Activated CD4-positive, alpha-beta T cell treated with anti-CD3 and anti-CD28 coated beads, Interleukin-2, amount 10 ng/mL, durations not matched to agents 24 days and 14 days (primary cell): ENCODE data around the gene TGFBR1. TPM values are rescaled to one million over a fixed set of nuclear protein-coding genes. Genes with fewer than 3 reads are reported as not detected.

Experiments
- DNase-seq: peaks from one replicate; pipeline ENCODE4 v3.0.0; 2022
- H3K27ac Mint-ChIP-seq: one replicate; pipeline ENCODE4 v1.8.0; 2022; ENCODE audit warnings: mild to moderate bottlenecking, mixed read lengths
- H3K27me3 Mint-ChIP-seq: one replicate; pipeline ENCODE4 v1.8.0; 2022; ENCODE audit warnings: mixed read lengths
- H3K36me3 Mint-ChIP-seq: one replicate; pipeline ENCODE4 v1.8.0; 2022; ENCODE audit warnings: low read depth, mild to moderate bottlenecking, mixed read lengths
- H3K4me1 Mint-ChIP-seq: one replicate; pipeline ENCODE4 v1.8.0; 2021; ENCODE audit warnings: mixed read lengths
- H3K4me3 Mint-ChIP-seq: one replicate; pipeline ENCODE4 v1.8.0; 2022; ENCODE audit warnings: mild to moderate bottlenecking, moderate library complexity, mixed read lengths
- H3K9me3 Mint-ChIP-seq: one replicate; pipeline ENCODE4 v1.8.0; 2021; ENCODE audit warnings: mixed read lengths
- intact Hi-C: fragments of 100-400 bp; cut with micrococcal nuclease; formaldehyde crosslinking; loops from one replicate; pipeline ENCODE4 v1.15.1; 2023
- total RNA-seq: library from RNA; stranded (reverse); gene quantifications from 2 replicates; pipeline ENCODE4 v1.2.3, GENCODE V29; 2022

TGFBR1 gene
- total RNA-seq, 1 donor from 2014 or later, result 35.3 TPM

GRCh38 chr9:99177576-99178366, 72.9 kb downstream of the TGFBR1 start:
- DNase-seq, result no peak
- Mint-ChIP-seq H3K4me1 (peaks cover 47% of the 10 kb centered on the region), H3K27me3 (peaks cover 8% of the 10 kb centered on the region), H3K4me3 (no peak overlapping the region), H3K36me3 (no peaks in the 10 kb centered on the region), H3K27ac (no peak overlapping the region), H3K9me3 (no peaks in the 10 kb centered on the region)
- intact Hi-C loops, result no loop called here

GRCh38 chr9:99178912-99179872, 74.3 kb downstream of the TGFBR1 start:
- H3K9me3 Mint-ChIP-seq, result no peaks in the 10 kb centered on the region
- H3K4me3 Mint-ChIP-seq, result no peak overlapping the region
- peaks cover 49% of the 10 kb centered on the region for H3K4me1 Mint-ChIP-seq
- peaks cover 4% of the 10 kb centered on the region for H3K27me3 Mint-ChIP-seq
- no peaks in the 10 kb centered on the region for H3K36me3 Mint-ChIP-seq
- no peak for DNase-seq
- H3K27ac Mint-ChIP-seq, result peak overlapping the region; percentile 49
- intact Hi-C loops, result no loop called here

- Mint-ChIP-seq H3K4me3 (peak overlapping the region; percentile 70), H3K27ac (peak overlapping the region; percentile 87), H3K36me3 (no peaks in the 10 kb centered on the region), H3K4me1 (peaks cover 51% of the 10 kb centered on the region), H3K27me3 (peaks cover 4% of the 10 kb centered on the region), H3K9me3 (no peaks in the 10 kb centered on the region)
- intact Hi-C loops, result loop anchor here (1.0 to 10.0 kb wide), 7 partner anchors 13 to 1415 kb away; partner anchors contain the start of gene NR4A3
- DNase-seq, result no peak
These were observed 75.3 kb downstream of the TGFBR1 start for GRCh38 chr9:99180199-99180598.

GRCh38 chr9:99180662-99181061, 75.7 kb downstream of the TGFBR1 start:
- no peak for DNase-seq
- Mint-ChIP-seq H3K9me3 (no peaks in the 10 kb centered on the region), H3K4me3 (peak overlapping the region; percentile 70), H3K4me1 (peaks cover 51% of the 10 kb centered on the region), H3K27ac (peak overlapping the region; percentile 87), H3K27me3 (peaks cover 4% of the 10 kb centered on the region), H3K36me3 (no peaks in the 10 kb centered on the region)
- intact Hi-C loops, result loop anchor here (1.0 to 10.0 kb wide), 7 partner anchors 13 to 1414 kb away; partner anchors contain the start of gene NR4A3

GRCh38 chr9:99181206-99181605, 76.3 kb downstream of the TGFBR1 start:
- no peaks in the 10 kb centered on the region for H3K9me3 Mint-ChIP-seq
- peaks cover 51% of the 10 kb centered on the region for H3K4me1 Mint-ChIP-seq
- peak overlapping the region; percentile 70 for H3K4me3 Mint-ChIP-seq
- peak overlapping the region; percentile 87 for H3K27ac Mint-ChIP-seq
- no peak for DNase-seq
- intact Hi-C loops, result loop anchor here (2.0 to 10.0 kb wide), 5 partner anchors 254 to 1414 kb away; partner anchors contain the start of gene NR4A3
- no peaks in the 10 kb centered on the region for H3K36me3 Mint-ChIP-seq
- H3K27me3 Mint-ChIP-seq, result peaks cover 4% of the 10 kb centered on the region

- Mint-ChIP-seq H3K4me1 (peaks cover 53% of the 10 kb centered on the region), H3K27me3 (peaks cover 4% of the 10 kb centered on the region), H3K9me3 (no peaks in the 10 kb centered on the region), H3K36me3 (no peaks in the 10 kb centered on the region), H3K27ac (peak overlapping the region; percentile 87), H3K4me3 (peak overlapping the region; percentile 70)
- intact Hi-C loops, result loop anchor here (2.0 to 10.0 kb wide), 5 partner anchors 253 to 1413 kb away; partner anchors contain the start of gene NR4A3
- DNase-seq, result peak; percentile 77
These were observed 76.7 kb downstream of the TGFBR1 start for GRCh38 chr9:99181621-99182020.

- H3K9me3 Mint-ChIP-seq, result no peaks in the 10 kb centered on the region
- H3K4me3 Mint-ChIP-seq, result no peak overlapping the region
These were observed 77.4 kb downstream of the TGFBR1 start for GRCh38 chr9:99182356-99182755.

GRCh38 chr9:99183616-99184015, 78.7 kb downstream of the TGFBR1 start:
- no peak overlapping the region for H3K4me3 Mint-ChIP-seq
- no peaks in the 10 kb centered on the region for H3K9me3 Mint-ChIP-seq
- intact Hi-C loops, result loop anchor here (1.0 to 10.0 kb wide), 6 partner anchors 38 to 1411 kb away; partner anchors contain the start of gene ALG2
- no peak for DNase-seq
- H3K36me3 Mint-ChIP-seq, result no peaks in the 10 kb centered on the region
- peaks cover 52% of the 10 kb centered on the region for H3K4me1 Mint-ChIP-seq
- peaks cover 10% of the 10 kb centered on the region for H3K27me3 Mint-ChIP-seq
- no peak overlapping the region for H3K27ac Mint-ChIP-seq

More at GRCh38 chr9:99182356-99182755, 77.4 kb downstream of the TGFBR1 start:
- Mint-ChIP-seq H3K27me3 (peaks cover 2% of the 10 kb centered on the region), H3K4me1 (peaks cover 53% of the 10 kb centered on the region), H3K36me3 (no peaks in the 10 kb centered on the region), H3K27ac (no peak overlapping the region)
- no peak for DNase-seq
- intact Hi-C loops, result loop anchor here (5.0 to 10.0 kb wide), 4 partner anchors 252 to 1412 kb away; no protein-coding TSS in a partner anchor

- H3K9me3 Mint-ChIP-seq, result no peaks in the 10 kb centered on the region
- H3K27me3 Mint-ChIP-seq, result peaks cover 12% of the 10 kb centered on the region
- H3K4me3 Mint-ChIP-seq, result no peak overlapping the region
- no peaks in the 10 kb centered on the region for H3K36me3 Mint-ChIP-seq
- H3K27ac Mint-ChIP-seq, result peak overlapping the region; percentile 68
- intact Hi-C loops, result loop anchor here (1.0 to 10.0 kb wide), 6 partner anchors 37 to 1411 kb away; partner anchors contain the start of gene ALG2
- peaks cover 49% of the 10 kb centered on the region for H3K4me1 Mint-ChIP-seq
- peak; percentile 56 for DNase-seq
These were observed 79.2 kb downstream of the TGFBR1 start for GRCh38 chr9:99184110-99184474.

GRCh38 chr9:99184475-99185347, 79.8 kb downstream of the TGFBR1 start:
- Mint-ChIP-seq H3K27ac (peak overlapping the region; percentile 56), H3K9me3 (no peaks in the 10 kb centered on the region), H3K27me3 (peaks cover 15% of the 10 kb centered on the region), H3K36me3 (no peaks in the 10 kb centered on the region), H3K4me3 (no peak overlapping the region), H3K4me1 (peaks cover 43% of the 10 kb centered on the region)
- intact Hi-C loops, result loop anchor here (1.0 to 10.0 kb wide), 6 partner anchors 37 to 1410 kb away; partner anchors contain the start of gene ALG2
- peak; percentile 92 for DNase-seq

GRCh38 chr9:99185348-99185632, 80.4 kb downstream of the TGFBR1 start:
- Mint-ChIP-seq H3K4me1 (peaks cover 38% of the 10 kb centered on the region), H3K4me3 (no peak overlapping the region), H3K9me3 (no peaks in the 10 kb centered on the region), H3K27me3 (peaks cover 15% of the 10 kb centered on the region), H3K27ac (no peak overlapping the region), H3K36me3 (no peaks in the 10 kb centered on the region)
- intact Hi-C loops, result loop anchor here (2.0 to 10.0 kb wide), 4 partner anchors 250 to 1410 kb away; no protein-coding TSS in a partner anchor
- DNase-seq, result no peak

- intact Hi-C loops, result loop anchor here (2.0 to 10.0 kb wide), 4 partner anchors 249 to 1409 kb away; no protein-coding TSS in a partner anchor
- Mint-ChIP-seq H3K27me3 (peaks cover 21% of the 10 kb centered on the region), H3K4me1 (peaks cover 32% of the 10 kb centered on the region), H3K36me3 (no peaks in the 10 kb centered on the region), H3K9me3 (no peaks in the 10 kb centered on the region), H3K27ac (no peak overlapping the region), H3K4me3 (no peak overlapping the region)
- no peak for DNase-seq
These were observed 81.0 kb downstream of the TGFBR1 start for GRCh38 chr9:99185934-99186333.

- Mint-ChIP-seq H3K9me3 (no peaks in the 10 kb centered on the region), H3K36me3 (no peaks in the 10 kb centered on the region), H3K27ac (no peak overlapping the region), H3K27me3 (peaks cover 29% of the 10 kb centered on the region), H3K4me3 (no peak overlapping the region), H3K4me1 (peaks cover 21% of the 10 kb centered on the region)
- intact Hi-C loops, result loop anchor here (10.0 kb wide), 3 partner anchors 247 to 1407 kb away; no protein-coding TSS in a partner anchor
- DNase-seq, result no peak
These were observed 82.4 kb downstream of the TGFBR1 start for GRCh38 chr9:99187311-99187710.
